OCI-M1 (cell line): ENCODE results near the gene MMRN2.
A peak's percentile ranks its signal among the peaks of the same experiment; 100 is the strongest.
"Not testable (repeated sequence)": the region's sequence is repeated elsewhere in the genome, so short reads cannot be mapped to it uniquely, and the experiment has no call there.

Experiments used
- DNase-seq: peaks from one replicate; lab custom pipeline; 2025; lab: John Stamatoyannopoulos, UW

The MMRN2 gene

GRCh38 chr10:86956848-86957448 lies 467 bp downstream of the MMRN2 start:
- DNase-seq: no peak

- no peak for DNase-seq
Observed at GRCh38 chr10:86956195-86956847, 1.1 kb downstream of the MMRN2 start.

DNA sequence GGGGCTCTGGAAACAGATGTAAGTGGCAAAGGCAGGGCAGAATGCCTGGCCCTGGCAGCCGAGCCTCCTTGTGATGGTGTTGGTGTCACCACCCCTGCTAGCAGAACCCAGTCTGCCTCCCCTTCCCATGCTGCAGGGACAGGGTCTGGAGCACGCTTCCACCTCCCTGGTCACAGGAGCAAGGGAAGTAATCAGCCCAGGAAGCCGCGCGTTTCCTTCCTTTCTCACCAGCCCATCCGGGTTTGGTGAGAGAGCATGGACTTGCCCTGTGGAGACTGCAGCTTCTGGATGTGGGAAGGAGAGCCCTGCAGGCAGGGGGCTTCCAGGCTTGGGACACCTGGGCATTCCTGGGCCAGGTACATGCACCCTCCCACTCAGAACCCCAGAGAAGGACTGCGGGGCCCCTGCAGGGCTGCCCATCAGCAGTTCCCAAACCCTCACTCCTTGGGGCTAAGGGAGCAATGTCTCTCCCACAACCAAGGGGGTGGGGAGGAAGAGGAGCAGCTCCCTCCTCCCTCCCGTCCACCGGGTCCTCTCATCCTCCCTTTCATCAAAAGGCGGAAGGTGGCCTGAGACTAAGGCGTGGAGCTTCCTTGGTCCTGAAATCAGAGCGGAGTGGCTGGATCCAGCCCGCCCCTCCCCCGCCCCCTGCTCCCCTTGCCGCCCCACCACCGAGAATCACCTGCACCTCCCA lies 1.8 kb downstream of the MMRN2 start:
- no peak for DNase-seq

DNA sequence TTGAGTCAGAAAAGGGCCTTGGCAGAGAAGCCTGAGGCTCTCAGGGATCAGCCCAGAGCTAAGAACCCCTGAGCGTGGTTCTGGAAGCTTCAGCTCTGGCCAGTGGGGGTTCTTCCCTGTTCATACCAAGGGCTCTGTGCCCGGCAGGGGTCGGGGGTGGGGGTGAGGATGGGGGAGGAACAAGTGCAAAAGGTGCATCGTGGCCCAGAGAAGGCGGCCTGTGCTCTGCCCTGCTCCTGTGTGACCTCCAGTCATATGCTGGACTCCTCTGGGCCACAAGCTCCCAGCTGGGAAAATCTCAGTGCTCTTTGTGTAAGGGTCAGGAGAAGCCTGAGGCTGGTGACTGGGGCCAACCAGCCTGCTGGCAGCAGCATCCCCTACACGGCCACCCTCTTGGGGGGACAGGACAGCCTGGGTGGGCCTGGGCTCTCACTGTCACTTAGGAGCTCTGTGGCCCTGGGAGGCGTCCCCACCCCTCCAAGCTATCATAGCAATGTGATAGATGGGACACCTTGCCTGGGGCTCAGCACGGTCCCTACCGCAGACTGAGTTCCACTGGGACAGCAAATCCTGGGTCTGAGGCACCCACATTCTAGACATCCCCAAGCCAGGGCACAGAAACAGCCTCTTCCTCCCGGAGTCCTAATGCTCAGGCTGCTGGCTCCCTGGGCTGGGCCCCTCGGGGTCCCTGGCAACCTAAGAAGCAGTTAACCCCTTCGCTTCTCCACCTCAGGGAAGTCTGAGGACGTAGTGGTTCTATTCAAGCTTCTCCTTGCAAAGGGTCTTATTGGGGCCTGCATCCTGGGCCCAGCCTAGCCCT lies 2.5 kb downstream of the MMRN2 start:
- DNase-seq: no peak

DNA sequence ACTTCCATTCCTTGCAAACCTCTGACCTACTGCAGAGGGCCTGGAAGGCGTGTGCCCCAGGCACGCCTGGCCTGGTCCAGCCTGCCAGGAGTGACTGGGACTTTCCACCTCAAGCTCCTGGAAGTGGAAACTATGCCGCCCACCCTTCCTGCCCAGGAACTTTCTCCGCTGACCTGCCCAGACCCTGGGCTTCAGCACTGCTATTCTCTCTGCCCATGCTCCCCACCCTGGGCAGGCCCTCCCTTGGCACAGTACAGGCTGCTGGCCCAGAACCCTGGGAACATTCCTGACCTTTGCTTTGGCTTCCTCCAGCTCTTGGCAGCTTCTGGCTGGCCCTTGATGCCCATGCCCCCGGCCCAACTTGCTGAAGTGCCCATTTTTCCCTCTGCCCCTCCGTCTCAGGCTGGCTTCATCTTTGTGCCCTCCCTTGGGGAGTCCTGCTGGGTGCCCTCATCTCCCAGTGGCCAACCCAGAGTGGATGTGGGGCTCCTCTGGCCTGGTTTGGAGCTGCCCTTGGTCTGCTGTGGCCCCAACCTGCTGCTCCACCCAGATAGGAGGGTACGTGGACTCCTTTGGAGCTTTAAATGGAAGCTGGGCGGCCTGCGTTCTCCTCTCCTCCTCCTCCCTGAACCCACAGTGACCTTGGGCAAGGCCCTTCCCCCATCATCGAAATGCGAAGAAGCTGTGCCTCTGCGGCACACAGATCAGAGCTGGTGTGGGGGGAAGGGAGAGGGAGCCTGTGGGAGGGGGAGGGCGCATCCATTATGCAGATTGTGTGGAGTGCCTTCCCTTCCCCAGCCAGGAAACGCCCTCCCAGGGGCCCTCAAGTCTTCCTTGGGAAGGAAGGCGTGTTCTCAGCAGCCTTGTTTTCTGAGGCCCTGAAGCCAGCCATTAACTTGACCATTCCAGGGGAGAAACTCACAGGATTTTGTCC lies 3.4 kb downstream of the MMRN2 start:
- no peak for DNase-seq

DNA sequence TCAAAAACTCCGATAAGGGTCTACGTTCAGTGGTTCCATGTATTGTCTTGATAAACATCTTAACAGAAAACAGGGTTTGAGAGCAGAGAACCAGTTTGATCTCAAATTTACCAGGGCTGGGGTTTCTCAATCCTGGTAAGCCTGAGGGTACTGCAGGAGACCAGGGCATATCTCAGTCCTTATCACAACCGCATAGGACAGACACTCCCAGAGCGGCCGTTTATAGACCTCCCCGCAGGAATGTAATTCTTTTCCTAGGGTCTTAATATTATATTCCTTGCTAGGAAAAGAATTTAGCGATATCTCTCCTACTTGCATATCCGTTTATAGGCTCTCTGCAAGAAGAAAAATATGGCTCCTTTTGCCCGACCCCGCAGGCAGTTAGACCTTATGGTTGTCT lies 4.7 kb downstream of the MMRN2 start:
- DNase-seq: peak; percentile 38

- DNase-seq: no peak
Observed at GRCh38 chr10:86952106-86952505, 5.3 kb downstream of the MMRN2 start.

GRCh38 chr10:86951184-86951761 lies 6.1 kb downstream of the MMRN2 start:
- no peak for DNase-seq

- DNase-seq: no peak
Observed at GRCh38 chr10:86950349-86950748, 7.1 kb downstream of the MMRN2 start.

DNA sequence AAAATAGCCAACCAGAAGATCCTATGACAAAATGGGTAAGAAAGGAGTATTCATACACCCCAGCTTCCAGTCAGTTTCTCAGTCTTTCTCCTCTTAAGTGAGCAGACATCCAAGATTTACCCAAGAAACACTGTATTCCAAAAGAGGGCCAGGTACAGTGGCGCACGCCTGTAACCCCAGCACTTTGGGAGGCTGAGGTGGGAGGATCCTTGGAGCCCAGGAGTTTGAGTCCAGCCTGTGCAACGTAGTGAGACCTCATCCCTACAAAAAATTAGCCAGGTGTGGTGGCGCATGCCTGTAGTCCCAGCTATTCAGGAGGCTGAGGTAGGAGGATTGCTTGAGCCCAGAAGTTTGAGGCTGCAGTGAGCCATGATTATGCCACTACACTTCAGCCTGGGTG lies 9.6 kb downstream of the MMRN2 start:
- DNase-seq: not testable (repeated sequence)

DNA sequence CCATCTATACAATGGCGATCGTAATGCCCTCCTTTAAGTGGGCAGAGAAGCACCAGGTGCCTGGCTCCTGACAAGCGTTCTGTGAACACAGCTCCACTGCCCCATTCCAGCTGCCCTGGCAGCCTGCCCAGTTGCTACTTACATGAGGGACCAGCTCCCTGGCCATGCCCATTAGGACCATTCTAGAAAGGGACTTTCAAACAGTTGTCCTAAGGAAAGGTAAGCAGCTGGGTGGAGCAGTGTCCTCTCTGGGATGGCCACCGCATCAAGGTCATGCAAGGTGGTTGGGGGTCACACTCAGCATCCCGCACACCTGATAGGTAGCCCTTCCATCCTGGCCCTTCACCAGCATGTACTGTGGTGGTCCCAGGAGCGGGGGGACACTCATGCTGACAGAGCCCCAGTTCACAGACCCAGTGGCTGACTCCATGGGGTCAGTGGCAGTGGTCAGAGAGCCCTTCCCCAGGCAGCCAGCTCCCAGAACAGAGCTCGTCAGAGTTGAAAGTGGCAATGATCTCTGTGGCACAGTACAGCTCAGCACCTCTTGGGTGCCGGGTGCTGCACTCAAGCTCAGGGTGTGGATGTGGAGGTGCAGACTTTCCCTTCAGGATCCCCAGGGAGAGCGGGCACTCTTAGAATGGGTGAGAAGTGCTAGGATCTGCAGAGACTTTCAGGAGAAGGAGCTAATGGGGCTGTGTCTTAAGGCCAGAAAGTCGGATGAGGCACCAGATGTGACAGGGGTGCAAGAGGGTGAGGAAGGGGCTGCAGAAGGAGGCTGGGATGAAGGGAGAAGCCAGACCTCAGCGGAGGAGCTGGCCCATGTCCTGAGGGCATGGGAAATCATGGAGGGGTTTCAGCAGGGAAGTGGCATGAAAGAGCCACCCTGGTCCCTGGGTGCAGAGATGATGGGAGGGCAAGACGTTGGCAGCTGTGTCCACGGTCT lies 10.9 kb downstream of the MMRN2 start:
- no peak for DNase-seq

GRCh38 chr10:86945361-86946212 lies 11.8 kb downstream of the MMRN2 start:
- no peak for DNase-seq

DNA sequence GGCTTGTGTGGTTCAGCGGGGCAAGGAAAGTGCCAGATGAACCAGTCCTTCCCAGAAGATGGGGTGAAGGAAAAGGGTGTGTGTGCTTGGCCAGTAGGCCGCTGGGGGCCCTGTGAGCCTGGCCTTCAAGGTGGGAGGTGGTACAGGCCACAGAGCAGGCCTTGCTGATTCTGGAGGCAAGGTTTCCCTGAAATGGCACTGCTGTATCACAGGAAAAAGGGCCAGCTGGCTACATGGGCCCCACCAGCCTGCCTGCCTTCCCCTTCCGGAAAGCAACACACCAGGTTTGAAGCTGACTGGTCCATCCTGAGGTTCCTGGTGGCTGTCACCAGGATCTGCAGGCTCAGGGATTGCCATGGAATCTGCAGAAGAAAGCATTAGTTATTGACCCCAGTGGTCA lies 12.5 kb downstream of the MMRN2 start:
- DNase-seq: no peak

DNA sequence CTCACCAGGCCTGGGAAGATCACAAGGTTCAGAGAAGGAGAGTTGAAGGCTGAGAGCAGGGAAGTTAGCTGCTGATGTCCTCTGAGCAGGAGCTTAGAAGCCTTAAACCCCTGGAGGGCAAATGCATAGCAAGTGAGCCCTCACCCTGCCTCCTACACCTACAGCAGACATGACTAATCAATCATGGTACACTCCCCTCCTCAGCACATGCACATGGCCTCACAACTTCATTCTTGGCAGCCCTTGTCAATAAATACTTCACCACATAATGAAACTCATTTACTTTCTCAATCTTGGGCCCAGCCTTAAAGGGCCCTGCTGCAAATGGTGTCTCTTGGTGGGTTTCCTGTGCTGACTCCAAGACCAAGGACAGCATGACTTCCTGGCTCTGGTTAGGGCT lies 12.9 kb downstream of the MMRN2 start:
- DNase-seq: no peak

- DNase-seq: no peak
Observed at GRCh38 chr10:86944031-86944419, 13.4 kb downstream of the MMRN2 start.

DNA sequence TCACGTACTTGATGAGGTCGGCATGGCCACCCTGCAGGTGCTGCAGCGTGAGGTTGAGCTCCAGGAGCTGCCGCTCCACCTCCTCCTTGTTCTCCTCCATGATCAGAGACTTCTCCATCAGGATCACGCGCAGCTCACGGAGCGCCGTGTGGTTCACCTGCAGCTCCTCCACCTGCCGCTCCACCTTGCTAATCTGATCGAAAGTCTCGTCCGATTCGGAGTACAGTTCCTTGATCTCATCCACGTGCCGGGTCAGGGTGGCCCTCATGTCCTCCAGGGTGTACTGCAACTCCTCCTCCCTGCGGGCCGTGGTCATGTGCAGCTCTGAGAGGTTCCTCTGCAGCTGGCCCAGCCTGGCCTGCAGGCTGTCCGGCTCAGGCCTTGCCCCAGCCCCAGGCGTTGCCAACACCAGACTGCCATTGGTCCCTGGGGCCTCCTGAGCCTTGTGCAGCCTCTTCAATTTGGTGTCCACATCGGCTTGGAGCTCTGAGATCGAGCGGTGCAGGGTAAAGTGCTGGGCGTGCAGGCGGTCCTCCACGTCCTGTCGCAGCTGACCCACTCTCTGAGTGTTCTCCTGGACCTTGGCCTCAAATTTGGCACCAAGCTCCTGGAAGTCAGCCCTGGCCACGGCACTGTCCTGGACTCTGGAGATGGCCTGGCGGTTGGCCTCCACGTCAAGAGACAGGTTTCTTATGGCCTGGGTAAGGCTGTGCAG lies 13.9 kb downstream of the MMRN2 start:
- no peak for DNase-seq

GRCh38 chr10:86942441-86943315 lies 14.7 kb downstream of the MMRN2 start:
- DNase-seq: no peak
